GM21529 (cell line): ENCODE results near the gene CIAO2B.
"Not testable (repeated sequence)": the region's sequence is repeated elsewhere in the genome, so short reads cannot be mapped to it uniquely, and the experiment has no call there.

Experiments used
- ATAC-seq: cut with Tn5 transposase; IDR thresholded peaks from one replicate; pipeline ENCODE4 v1.9.1; 2021; ENCODE audit not compliant: unreplicated experiment

The CIAO2B gene

GRCh38 chr16:66904846-66905632 is 29.2 kb downstream of the CIAO2B start:
- ATAC-seq, result no peak

- ATAC-seq, result no peak
These were observed 29.8 kb downstream of the CIAO2B start for GRCh38 chr16:66904428-66904845.

DNA sequence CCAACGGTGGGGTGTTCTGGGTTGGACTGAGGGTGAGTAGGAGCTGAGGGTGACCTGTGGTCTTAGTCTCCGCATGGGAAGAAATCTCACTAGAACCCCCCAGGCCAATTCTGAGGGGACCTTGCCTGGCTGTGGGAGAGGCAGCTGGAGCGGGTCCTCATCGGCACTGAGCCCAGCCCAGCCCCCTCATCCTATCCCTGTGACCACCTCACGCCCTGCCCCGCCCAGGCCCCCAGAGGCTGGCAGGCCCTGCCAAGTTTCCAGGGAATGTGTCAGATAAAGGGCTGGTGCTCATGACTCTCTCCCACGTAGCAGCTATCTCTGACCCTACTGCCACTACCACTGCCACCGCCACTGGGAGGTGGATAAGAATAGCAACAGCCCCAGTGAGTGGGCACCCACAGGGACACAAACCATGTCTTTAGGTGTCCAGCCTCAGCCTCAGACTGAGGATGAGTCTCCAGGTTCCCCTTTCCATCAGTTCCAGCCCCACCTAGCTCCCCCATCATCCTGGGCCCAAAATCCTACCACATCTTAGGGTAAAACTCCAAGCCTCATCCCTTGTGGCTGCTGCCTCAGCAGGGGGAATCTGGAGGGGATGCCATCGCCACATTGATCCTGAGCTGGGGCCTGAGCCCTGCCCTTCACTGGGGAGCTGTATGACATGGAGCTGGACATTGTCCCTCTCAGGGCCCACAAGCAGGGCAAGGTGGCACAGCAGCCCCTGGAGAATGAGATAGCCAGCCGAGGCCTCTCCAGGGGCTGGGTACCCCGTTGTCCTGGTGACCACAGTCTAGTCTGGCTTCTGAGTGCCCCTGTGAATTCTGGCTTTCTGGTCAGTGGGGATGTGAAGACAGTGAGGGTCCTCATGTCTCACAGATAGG is 30.4 kb downstream of the CIAO2B start:
- ATAC-seq, result no peak

- no peak for ATAC-seq
These were observed 31.3 kb downstream of the CIAO2B start for GRCh38 chr16:66902648-66903543.

DNA sequence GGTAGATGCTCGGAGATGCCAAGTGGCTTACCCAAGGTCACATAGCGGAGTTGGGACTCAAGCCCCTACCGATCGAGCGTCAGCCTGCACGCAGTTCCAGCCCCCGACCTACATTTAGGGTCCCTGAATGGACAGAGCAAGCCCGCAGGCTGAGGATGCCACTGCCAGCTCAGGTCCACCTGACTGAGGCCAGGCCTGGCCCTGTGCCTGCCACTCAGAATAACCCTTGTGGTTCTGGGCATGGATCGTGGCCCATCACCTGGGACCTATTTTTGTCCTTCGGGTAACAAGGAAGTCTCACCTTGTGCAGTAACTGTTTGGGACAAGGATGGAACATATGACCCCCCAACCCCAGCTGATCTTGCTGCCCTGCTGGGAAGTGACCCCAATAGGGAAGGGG is 32.6 kb downstream of the CIAO2B start:
- ATAC-seq, result no peak

DNA sequence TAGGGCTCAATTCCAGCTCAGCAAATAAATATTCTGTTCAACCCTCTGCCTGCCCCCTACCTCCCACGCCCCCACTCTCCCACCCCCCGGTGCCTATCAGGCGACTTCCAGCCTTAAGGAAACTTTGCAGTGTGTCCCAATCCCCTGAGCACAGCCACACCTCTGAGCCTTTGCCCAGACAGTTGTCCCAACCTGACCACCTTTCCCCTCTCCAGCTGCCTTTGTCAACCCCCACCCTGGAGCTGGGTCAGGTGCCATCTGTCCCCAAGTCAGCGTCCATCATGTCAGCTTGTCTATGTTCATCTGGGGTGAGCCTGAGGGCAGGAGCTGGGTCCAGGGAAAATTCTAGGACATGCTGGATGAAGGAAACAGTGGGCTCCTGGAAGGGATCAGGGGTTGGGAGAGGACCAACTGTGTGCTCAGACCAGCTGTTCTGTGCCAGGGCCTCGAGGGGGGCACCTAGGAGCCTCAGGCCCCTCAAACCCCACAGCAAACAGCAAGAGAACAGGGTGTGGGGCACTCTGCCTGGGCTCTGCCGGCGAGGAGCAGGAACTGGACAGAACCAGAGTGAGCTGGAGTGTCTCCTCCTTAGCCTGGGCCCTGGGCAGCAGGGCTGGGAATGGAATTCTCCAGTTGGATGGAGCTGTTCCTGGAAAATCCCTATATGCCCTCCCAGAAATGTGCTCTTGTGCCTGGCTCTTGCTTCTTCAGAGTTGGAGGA is 33.3 kb downstream of the CIAO2B start:
- ATAC-seq, result no peak

DNA sequence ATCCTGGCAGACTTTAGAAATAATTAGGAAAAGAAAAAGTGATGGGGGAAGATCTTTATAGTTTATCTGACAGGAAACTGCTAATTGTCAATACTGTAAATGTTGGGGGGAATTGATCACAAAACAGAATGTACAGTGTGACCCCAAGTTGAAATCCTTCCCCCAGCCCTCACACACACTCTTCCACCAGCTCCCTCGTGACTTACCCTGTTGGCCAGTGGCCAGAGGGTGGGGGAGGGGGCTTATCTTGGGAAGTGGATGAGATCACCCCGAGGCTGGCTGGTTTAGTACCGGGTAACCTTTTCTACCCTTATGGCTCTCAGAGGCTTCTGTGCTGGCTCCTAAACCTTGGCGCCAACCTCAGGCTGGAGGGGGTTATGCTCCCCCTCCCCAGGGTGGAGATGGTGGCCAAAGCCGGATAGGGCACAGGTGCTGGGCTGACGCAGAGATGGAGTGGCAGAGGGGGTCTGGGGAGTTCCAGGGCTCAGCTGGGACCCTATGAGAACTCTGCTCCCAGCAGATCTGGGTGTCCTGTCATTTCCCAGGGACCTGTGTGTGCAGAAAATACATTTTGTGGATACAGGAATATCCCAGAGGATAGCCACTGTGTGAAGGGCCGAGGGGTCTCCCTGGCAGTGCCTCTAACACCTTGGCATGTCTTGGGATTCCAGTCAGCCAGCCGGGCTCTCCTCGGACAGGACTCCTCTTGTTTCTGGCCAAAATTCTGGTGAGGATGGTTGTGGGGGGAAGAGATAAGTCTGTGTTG is 34.1 kb downstream of the CIAO2B start:
- ATAC-seq, result no peak

- ATAC-seq, result no peak
These were observed 34.8 kb downstream of the CIAO2B start for GRCh38 chr16:66899310-66899944.

GRCh38 chr16:66898933-66899309 is 35.3 kb downstream of the CIAO2B start:
- ATAC-seq, result no peak

- no peak for ATAC-seq
These were observed 36.0 kb downstream of the CIAO2B start for GRCh38 chr16:66898207-66898606.

DNA sequence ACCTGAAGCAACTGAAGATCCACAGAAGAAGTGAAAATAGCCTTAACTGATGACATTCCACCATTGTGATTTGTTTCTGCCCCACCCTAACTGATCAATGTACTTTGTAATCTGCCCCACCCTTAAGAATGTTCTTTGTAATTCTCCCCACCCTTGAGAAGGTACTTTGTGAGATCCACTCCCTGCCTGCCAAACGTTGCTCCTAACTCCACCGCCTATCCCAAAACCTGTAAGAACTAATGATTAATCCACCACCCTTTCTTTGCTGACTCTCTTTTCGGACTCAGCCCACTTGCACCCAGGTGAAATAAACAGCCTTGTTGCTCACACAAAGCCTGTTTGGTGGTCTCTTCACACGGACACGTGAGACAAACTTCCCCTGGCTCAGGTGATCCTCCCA is 37.5 kb downstream of the CIAO2B start:
- not testable (repeated sequence) for ATAC-seq

DNA sequence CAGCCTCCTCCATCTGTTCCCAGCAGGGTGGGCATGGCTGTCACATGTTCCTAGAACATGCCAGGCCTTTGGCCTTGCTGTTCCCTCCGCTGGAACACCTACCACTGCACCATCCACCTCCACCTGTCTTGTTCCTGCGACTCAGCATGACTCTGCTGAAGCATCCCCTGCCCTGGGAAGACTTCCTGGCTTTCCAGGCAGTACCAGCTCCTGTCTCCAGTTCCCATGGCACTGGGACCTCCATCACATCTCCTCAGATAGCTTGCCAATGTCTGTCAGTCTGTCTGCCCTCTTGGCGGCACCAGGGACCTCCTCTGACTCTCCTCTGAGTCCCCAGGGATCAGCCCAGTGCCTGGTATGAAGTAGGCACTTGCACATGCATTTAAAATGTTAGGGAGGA is 38.2 kb downstream of the CIAO2B start:
- no peak for ATAC-seq

GRCh38 chr16:66895689-66895979 is 38.6 kb downstream of the CIAO2B start:
- no peak for ATAC-seq

GRCh38 chr16:66894948-66895688 is 39.1 kb downstream of the CIAO2B start:
- no peak for ATAC-seq

- no peak for ATAC-seq
These were observed 40.1 kb downstream of the CIAO2B start for GRCh38 chr16:66894055-66894454.

GRCh38 chr16:66891797-66892196 is 42.4 kb downstream of the CIAO2B start:
- ATAC-seq, result no peak

DNA sequence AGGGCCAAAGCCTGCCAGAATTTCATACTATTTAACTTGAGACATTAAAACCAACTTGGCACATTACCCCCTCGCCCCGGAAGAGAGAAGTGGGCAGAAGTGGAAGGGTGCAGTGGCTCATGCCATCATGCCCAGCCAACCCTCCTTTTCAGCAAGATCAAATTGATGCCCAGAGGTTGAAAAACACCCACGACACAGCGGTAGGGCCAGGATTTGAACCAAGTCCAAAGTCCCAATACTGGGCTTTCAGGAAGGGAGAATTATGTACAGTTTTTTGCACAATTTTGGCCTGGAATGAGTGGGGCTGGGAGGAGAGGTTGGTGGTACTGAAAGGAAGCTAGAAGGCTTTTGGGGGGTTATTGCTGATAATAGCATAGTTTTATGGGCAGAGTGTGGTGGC is 42.8 kb downstream of the CIAO2B start:
- ATAC-seq, result no peak

- ATAC-seq, result no peak
These were observed 43.4 kb downstream of the CIAO2B start for GRCh38 chr16:66890799-66891198.

- ATAC-seq, result no peak
These were observed 44.6 kb downstream of the CIAO2B start for GRCh38 chr16:66889622-66890021.
